BJ (cell line): Measurements from ENCODE around the gene TMEM74B. TPM values are rescaled to one million over a fixed set of nuclear protein-coding genes. Genes with fewer than 3 reads are reported as not detected.

ENCODE experiments used
- CTCF ChIA-PET: fragments of 350-600 bp; formaldehyde crosslinking; extraction: SDS; loops from one replicate; lab custom pipeline; 2021; ENCODE audit warnings: antibody characterized with exemption, inconsistent platforms; lab: Yijun Ruan, JAX
- POLR2A ChIA-PET: fragments of 300-600 bp; sonication (Branson Sonifier 250); formaldehyde crosslinking; extraction: SDS; loops from one replicate; lab custom pipeline; 2021; ENCODE audit warnings: antibody characterized with exemption; lab: Charles Lee
- DNase-seq: peaks from one replicate; pipeline ENCODE4 v3.0.0-alpha.2; 2011; ENCODE audit warnings: low read depth
- H3K27me3 ChIP-seq: 2 replicates; pipeline ENCODE4 v1.6.0; 2011; ENCODE audit warnings: low read length; ENCODE audit not compliant: control insufficient read depth, insufficient read depth
- H3K36me3 ChIP-seq: 2 replicates; pipeline ENCODE4 v1.5.1; 2011; ENCODE audit warnings: low read length; ENCODE audit not compliant: control insufficient read depth, insufficient read depth
- H3K4me3 ChIP-seq: 2 replicates; pipeline ENCODE4 v1.5.1; 2011; ENCODE audit warnings: low read depth, mild to moderate bottlenecking, control low read depth, low read length
- polyA plus RNA-seq: library from polyadenylated mRNA; depleted of rRNA; stranded (reverse); fragments of >200 nt; gene quantifications from 2 replicates; pipeline ENCODE4 v1.2.3, GENCODE V29; 2011
- TF ChIP-seq, protein P1 (sequence below): IDR thresholded peaks from 2 replicates; pipeline ENCODE4 v1.5.1; 2011; ENCODE audit warnings: low read depth, mild to moderate bottlenecking, control low read depth, inconsistent platforms, low read length, moderate library complexity; ENCODE audit not compliant: insufficient read depth

The TMEM74B gene
- polyA plus RNA-seq, 1 experiment: 0.04 TPM

- CTCF ChIA-PET: no interaction called here
- H3K27me3 ChIP-seq: no peaks in the 10 kb centered on the region
- TF ChIP-seq, protein P1, sequence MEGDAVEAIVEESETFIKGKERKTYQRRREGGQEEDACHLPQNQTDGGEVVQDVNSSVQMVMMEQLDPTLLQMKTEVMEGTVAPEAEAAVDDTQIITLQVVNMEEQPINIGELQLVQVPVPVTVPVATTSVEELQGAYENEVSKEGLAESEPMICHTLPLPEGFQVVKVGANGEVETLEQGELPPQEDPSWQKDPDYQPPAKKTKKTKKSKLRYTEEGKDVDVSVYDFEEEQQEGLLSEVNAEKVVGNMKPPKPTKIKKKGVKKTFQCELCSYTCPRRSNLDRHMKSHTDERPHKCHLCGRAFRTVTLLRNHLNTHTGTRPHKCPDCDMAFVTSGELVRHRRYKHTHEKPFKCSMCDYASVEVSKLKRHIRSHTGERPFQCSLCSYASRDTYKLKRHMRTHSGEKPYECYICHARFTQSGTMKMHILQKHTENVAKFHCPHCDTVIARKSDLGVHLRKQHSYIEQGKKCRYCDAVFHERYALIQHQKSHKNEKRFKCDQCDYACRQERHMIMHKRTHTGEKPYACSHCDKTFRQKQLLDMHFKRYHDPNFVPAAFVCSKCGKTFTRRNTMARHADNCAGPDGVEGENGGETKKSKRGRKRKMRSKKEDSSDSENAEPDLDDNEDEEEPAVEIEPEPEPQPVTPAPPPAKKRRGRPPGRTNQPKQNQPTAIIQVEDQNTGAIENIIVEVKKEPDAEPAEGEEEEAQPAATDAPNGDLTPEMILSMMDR: no peak
Measured at GRCh38 chr20:1165941-1166340, 18.8 kb downstream of the TMEM74B start.

GRCh38 chr20:1165521-1165920 is 19.3 kb downstream of the TMEM74B start:
- no peak overlapping the region for H3K4me3 ChIP-seq
- H3K36me3 ChIP-seq: peaks cover 30% of the 10 kb centered on the region
- H3K27me3 ChIP-seq: no peaks in the 10 kb centered on the region
- TF ChIP-seq, protein P1: no peak
- ChIA-PET POLR2A (no interaction called here), CTCF (no interaction called here)
- no peak for DNase-seq

More at GRCh38 chr20:1165941-1166340, 18.8 kb downstream of the TMEM74B start:
- Histone ChIP-seq H3K36me3 (peaks cover 26% of the 10 kb centered on the region), H3K4me3 (no peak overlapping the region)
- POLR2A ChIA-PET: no interaction called here
- DNase-seq: no peak

DNA sequence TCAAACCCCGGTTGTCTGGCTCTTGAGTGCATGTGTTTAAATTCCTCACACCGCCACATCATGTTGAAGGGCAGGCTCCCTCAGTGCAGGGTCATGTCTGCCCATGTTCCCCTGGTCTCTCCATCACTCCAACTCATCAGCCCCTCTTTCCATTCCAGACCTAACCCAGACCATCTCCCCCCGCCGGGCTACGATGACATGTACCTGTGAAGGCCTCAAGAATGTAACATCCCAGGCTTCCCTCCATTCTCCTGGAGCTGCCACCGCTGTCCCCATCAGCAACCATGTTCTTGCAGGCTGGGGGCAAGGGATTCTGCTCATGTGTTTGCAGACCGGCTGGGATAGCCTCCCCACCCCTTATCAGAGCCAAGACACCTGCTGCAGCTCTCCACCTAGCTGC is 19.9 kb downstream of the TMEM74B start:
- Histone ChIP-seq H3K4me3 (no peak overlapping the region), H3K27me3 (no peaks in the 10 kb centered on the region), H3K36me3 (peaks cover 31% of the 10 kb centered on the region)
- POLR2A ChIA-PET: no interaction called here
- TF ChIP-seq, protein P1: no peak
- CTCF ChIA-PET: no interaction called here
- no peak for DNase-seq

- TF ChIP-seq, protein P1: no peak
- DNase-seq: no peak
- Histone ChIP-seq H3K27me3 (no peaks in the 10 kb centered on the region), H3K4me3 (no peak overlapping the region), H3K36me3 (peaks cover 26% of the 10 kb centered on the region)
- ChIA-PET CTCF (no interaction called here), POLR2A (no interaction called here)
Measured at GRCh38 chr20:1163653-1164052, 21.1 kb downstream of the TMEM74B start.

DNA sequence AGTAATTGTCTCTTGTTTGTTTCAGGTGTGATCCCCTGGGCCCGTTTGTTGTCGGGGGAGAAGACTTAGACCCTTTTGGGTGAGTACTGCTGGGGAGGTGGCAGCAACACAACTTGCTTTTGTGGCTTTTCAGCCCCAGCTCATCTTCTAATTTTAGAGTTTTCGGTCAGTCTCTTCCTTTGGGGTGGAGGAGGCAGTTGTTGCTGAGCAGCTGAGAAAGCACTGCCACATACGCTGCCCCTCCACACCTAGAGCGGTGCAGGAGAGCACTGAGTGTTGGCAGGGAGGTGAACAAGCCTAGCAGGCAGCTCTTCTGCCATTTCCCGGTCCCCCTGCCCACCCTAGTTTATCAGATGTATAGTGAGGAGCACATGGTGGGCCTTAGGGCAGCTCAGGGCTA is 21.7 kb downstream of the TMEM74B start:
- DNase-seq: no peak
- peaks cover 24% of the 10 kb centered on the region for H3K36me3 ChIP-seq
- TF ChIP-seq, protein P1: no peak
- CTCF ChIA-PET: no interaction called here
- POLR2A ChIA-PET: no interaction called here
- H3K27me3 ChIP-seq: no peaks in the 10 kb centered on the region
- no peak overlapping the region for H3K4me3 ChIP-seq
